ENCODE measurements around the gene NKTR.

The NKTR gene

GRCh38 chr3:42662813-42663535 lies 62.5 kb downstream of the NKTR start:
- no peak for DNase-seq

- no peak for DNase-seq
Measured at GRCh38 chr3:42663581-42664437, 63.3 kb downstream of the NKTR start.

DNA sequence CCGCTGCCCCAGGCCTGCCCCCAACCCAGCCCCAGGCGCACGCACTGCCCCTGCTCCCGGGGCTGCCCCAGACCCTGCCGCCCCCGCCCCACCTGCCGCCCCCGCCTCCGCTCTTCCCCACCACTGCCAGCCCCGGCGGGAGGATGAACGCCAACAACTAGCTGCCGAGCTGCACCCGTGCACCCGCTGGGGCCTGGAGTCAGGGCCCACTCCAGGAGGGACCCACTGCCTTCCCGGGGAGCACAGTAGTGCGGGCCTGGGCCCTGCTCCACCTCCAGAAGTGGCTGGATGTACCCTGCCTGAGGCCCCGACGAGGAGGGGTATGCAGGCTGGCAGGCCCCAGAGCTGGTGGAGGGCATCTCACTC lies 63.9 kb downstream of the NKTR start:
- DNase-seq = no peak

DNA sequence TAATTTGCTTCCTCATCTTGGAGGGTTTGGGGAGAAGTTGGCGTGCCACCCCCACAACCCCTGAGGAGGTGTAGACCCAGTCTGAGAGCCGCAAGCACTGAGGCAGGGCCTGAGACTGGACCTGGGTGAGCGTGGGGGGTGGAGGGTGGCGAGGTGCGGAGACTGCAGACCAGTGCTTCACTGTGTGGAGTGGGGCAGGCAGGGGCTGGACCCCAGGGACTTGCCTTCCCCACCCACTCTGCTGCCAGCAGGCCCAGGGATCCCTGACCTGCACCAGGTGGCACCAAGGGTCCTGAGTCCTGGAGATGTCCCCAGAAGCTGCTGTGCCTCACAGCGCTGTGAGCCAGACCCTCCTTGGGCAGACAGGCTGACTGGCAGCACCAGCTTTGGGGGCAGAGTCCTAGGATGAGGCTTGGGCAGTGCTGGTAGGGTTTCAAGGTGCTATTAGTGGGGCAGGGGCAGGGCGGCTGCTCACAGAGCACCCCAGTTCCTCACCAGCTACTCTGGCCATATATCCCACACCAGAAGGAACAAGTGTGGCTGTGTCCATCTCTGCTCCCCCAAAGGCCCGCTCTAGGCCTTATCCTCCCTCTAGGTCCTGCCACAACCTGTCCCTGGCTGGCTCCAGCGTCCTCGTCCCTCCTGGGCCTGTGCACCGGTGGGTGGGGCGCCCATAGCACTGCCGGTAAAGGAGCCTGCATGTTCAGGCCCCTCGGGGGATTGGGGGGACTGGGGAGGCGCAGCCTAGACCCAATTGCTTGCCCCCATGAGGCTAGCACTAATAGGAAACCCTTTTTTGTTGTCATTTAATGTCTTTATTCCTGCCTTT lies 64.8 kb downstream of the NKTR start:
- no peak for DNase-seq

DNA sequence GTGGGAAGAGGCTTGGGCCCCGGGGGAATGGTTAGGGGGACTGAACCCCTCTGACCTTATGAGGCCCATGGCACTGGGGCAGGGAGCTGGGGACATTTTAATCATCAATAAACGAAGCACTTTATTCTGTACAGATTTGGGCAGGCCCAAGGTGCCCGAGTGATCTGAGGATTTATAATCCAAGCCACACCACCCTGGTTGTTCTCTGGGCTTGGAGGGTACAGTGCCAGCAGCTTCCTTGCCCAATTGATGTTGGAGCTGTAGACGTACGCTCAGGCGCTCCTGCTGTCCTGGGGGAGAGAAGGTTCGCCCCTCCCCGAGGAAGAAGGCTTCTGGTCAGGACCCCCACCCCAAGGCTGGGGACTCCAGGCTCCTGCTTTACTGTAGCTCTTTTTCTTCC lies 65.5 kb downstream of the NKTR start:
- DNase-seq = no peak

DNA sequence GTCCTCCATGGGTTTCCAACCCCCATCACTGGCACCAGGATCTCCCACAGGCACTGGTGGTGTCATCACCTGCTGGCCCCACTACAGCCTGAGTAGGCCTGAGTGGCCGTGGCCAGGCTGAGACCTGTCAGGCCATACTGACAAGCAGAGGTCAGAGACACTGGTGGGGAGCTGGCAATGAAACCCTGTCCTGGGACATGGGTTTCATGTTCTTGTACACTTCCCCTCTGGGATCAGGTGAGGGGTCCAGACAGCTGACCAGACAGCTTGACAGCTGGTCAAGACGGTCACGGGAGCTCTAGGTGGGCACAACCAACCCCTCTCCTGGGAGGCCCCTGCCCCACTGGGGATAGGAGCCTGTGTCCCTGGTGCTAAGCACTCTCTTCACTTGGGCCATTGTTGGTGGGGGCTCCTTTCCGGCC lies 66.1 kb downstream of the NKTR start:
- no peak for DNase-seq

DNA sequence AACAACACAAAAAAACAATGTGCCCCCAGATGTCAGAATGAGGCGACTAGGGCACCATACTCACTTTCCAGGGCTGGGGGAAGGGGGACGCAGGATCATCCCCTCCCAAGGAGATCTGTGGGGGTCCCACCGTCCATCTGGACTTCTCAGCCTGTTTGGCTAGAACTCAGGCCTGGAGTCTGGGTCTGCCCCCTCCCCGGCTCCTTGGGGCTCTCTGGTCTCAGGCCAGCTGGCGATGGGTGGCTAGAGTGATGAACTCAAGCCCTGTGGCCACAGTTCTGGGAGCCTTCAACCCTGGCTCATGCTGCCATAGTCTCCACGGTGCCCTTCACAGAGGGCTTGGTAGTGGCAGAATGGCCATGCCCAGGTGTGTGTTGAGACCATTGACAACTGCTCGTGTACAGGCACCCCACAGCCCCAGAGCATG lies 66.6 kb downstream of the NKTR start:
- DNase-seq = no peak

- DNase-seq = no peak
Measured at GRCh38 chr3:42667523-42668412, 67.3 kb downstream of the NKTR start.

DNA sequence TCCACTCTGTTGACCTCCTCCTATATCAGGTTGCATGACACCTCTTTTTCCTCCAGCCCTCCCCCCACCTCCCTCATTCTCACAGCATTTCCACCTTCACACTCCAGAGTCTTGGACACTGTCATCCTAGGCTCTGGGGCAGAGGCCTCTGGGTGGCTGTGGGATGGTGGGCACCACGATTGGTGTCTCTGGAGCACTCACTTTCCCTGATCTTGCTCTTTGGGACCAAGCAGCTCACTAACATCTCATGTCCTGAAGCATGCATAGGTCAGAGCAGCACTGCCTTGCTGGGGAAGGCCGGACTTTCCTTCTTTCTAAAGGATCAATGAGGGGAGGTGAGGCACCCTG lies 67.9 kb downstream of the NKTR start:
- DNase-seq = no peak

GRCh38 chr3:42668793-42669217 lies 68.3 kb downstream of the NKTR start:
- DNase-seq = no peak

- DNase-seq = no peak
Measured at GRCh38 chr3:42670051-42670576, 69.6 kb downstream of the NKTR start.

DNA sequence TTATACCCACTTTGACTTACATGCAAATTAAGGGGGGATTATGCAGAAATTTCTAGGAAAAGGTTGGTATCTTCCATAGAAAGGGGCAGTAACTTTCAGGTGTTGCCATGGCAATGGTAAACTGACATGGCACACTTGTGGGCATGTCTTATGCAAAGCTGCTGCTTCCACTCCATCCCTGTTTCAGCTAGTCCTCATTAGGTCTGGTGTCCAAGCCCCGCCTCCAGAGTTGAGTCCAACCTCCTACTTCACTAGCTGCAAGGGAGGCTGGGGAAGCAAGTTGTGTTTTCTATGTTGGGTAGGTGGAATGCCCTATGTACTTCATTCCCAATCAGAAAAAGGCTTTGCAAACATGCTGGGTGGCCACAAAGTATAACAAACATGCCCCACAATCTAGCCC lies 70.2 kb downstream of the NKTR start:
- no peak for DNase-seq

- DNase-seq = no peak
Measured at GRCh38 chr3:42672515-42672914, 72.0 kb downstream of the NKTR start.

GRCh38 chr3:42673082-42673481 lies 72.6 kb downstream of the NKTR start:
- DNase-seq = no peak

- DNase-seq = no peak
Measured at GRCh38 chr3:42674146-42674545, 73.7 kb downstream of the NKTR start.

- DNase-seq = no peak
Measured at GRCh38 chr3:42675909-42676308, 75.4 kb downstream of the NKTR start.

- DNase-seq = no peak
Measured at GRCh38 chr3:42678447-42678846, 78.0 kb downstream of the NKTR start.

DNA sequence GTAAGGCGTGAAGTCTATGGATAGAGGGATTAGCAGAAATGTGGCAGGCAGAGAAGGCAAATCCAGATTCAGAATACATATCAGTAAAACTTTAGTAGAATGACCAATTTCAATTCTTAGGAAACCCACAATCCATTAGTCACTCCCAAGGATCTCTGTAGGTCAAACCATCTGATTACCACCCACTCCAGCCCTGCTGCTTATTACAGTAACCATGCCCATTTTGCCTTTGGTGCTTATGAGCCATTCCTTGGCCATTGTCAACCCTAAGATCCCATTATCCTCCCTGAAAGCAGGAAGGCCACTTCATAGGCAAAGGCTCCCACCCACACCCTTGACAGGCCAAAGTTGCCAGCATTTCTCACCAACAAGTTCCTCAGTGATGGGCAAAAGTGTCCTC lies 79.8 kb downstream of the NKTR start:
- DNase-seq = no peak

DNA sequence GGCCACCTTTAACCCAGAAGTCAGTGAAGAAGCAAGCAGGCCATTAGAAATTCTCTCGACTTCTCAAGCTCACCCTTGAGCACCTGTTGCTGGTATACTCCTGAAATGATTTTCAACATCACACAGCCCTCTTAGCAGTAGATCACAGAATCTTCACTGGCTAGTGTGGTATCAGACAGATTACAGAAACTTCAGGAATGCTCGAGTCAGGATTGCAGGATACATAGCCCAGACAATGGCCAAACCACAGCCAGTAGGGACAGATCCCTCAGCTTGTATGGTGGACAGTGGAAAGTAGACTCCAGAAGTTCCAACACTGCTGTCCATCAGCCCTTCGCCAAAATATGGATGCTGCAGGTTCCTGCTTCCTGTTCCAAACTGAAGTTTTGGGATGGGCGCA lies 80.3 kb downstream of the NKTR start:
- DNase-seq = no peak

- DNase-seq = no peak
Measured at GRCh38 chr3:42681361-42682038, 81.0 kb downstream of the NKTR start.

GRCh38 chr3:42682301-42683070 lies 82.0 kb downstream of the NKTR start:
- DNase-seq = no peak
